ENCODE measurements around the gene ANGPTL4. TPM values are rescaled to one million over a fixed set of nuclear protein-coding genes. Genes with fewer than 3 reads are reported as not detected.
A peak's percentile ranks its signal among the peaks of the same experiment; 100 is the strongest.

Gene ANGPTL4
- total and polyA plus RNA-seq, 9 of the 15 experiments (the other 6 are each of a cell fraction or from before 2014, with no cell fraction given): 0.05 to 0.77 (median 0.22) TPM; not detected in 4

GRCh38 chr19:8334458-8335342 is 29.3 kb upstream of the ANGPTL4 start (continued):
- no peak for TF ChIP-seq ZNF644 (tag; IDR thresholded peaks at IDR 0.05; ENCODE audit: low read depth)
- TF ChIP-seq SNAPC5 (CRISPR knock-in tag; IDR thresholded peaks at IDR 0.05): no peak
- TF ChIP-seq ZNF551 (CRISPR knock-in tag; IDR thresholded peaks at IDR 0.05): no peak
- peak in 1 of 2 experiments; percentile 71 for TF ChIP-seq E2F6 (IDR thresholded peaks at IDR 0.05; ENCODE audit: borderline replicate concordance in 1 of 2, extremely low read depth in 1 of 2, insufficient read depth in 1 of 2, insufficient read length in 1 of 2, low read depth in 1 of 2, low read length in 1 of 2, poor library complexity in 1 of 2, severe bottlenecking in 1 of 2)
- no peak for TF ChIP-seq TEAD2 (tag; IDR thresholded peaks at IDR 0.05)
- no peak for TF ChIP-seq ZNF354B (CRISPR knock-in tag; IDR thresholded peaks at IDR 0.05)
- no peak for TF ChIP-seq NCOA6 (IDR thresholded peaks at IDR 0.05)
- TF ChIP-seq CCAR2 (IDR thresholded peaks at IDR 0.05; ENCODE audit: low read depth, low read length): no peak
- TF ChIP-seq YBX1 (IDR thresholded peaks at IDR 0.05): no peak
- peak; percentile 71 for TF ChIP-seq PCBP1 (IDR thresholded peaks at IDR 0.05; ENCODE audit: low read depth, low read length, poor library complexity, severe bottlenecking)
